ENCODE results near the gene KIAA1217. TPM values are rescaled to one million over a fixed set of nuclear protein-coding genes. Genes with fewer than 3 reads are reported as not detected.

KIAA1217 gene
- total RNA-seq, 1 experiment from 2014 or later: 9.3 TPM

GRCh38 chr10:24590697-24591457, 381.9 kb downstream of the KIAA1217 start:
- no peak for DNase-seq (ENCODE audit: low read depth)

- no peak for DNase-seq (ENCODE audit: low read depth)
Observed at GRCh38 chr10:24596217-24596930, 387.4 kb downstream of the KIAA1217 start.

- DNase-seq (ENCODE audit: low read depth): no peak
Observed at GRCh38 chr10:24597426-24597825, 388.5 kb downstream of the KIAA1217 start.
